Measurements from ENCODE around the gene SH3D19.

GRCh38 chr4:151315212-151315886 lies 10.1 kb downstream of the SH3D19 start:
- TF ChIP-seq CTCF (IDR thresholded peaks at IDR 0.05) (no peak), POLR2A (IDR thresholded peaks at IDR 0.05) (no peak)

All from tibial nerve (tissue), 3 donors.